MM.1S (cell line): Measurements from ENCODE around the gene DLGAP1.

ENCODE experiments used
- CTCF ChIP-seq: fragments of 300-600 bp; sonication (generic); IDR thresholded peaks from 2 replicates; pipeline ENCODE4 v1.5.1; 2016; ENCODE audit warnings: antibody characterized with exemption, low read length, mixed read lengths
- EZH2 ChIP-seq: fragments of 300-600 bp; sonication (generic); optimal IDR thresholded peaks from 2 replicates; pipeline ENCODE3; 2017; ENCODE audit warnings: low read depth, mild to moderate bottlenecking, antibody characterized with exemption, low read length, mixed read lengths
- EZH2phosphoT487 ChIP-seq: fragments of 300-600 bp; sonication (generic); IDR thresholded peaks from 2 replicates; pipeline ENCODE4 v1.6.1; 2018; ENCODE audit warnings: antibody characterized with exemption, low read length

DNA sequence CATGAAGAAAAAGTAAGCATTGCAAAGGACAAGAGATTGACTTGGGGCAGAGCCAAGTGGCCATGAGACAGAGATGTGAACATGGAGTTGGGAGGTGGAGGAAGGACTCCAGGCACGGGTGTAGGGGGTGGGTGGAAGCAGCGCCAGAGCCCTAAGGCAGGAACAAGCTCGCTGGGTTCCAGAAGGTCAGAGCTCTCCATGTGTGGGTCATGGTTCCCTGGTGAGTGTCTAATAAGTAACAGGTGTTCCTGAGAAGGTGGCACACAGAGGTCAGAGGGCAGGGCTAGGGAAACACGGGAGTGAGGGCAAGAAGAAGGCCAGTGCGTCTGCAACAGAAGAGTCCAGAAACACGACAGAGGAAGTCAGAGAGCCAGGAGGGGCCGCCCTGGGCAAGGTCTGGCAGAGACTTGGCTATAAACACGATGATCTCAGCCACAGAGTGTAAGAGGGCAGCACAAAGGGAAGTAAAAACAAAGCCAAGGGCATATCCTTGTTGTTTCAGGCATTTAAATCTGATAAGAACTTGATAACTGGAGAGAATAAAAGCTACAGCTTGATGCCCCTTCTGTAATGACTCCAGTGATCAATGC lies 744.3 kb downstream of the DLGAP1 start:
- TF ChIP-seq CTCF (no peak), EZH2phosphoT487 (no peak), EZH2 (no peak)
